ENCODE data around the gene TLCD2.
"Not testable (repeated sequence)": the region's sequence is repeated elsewhere in the genome, so short reads cannot be mapped to it uniquely, and the experiment has no call there.

The TLCD2 gene

GRCh38 chr17:1718362-1719165 is 8.4 kb upstream of the TLCD2 start:
- DNase-seq (ENCODE audit: low read depth in 1 of 2, low spot score in 1 of 2), result no peak

GRCh38 chr17:1716912-1717695 is 6.9 kb upstream of the TLCD2 start:
- DNase-seq (ENCODE audit: low read depth in 1 of 2, low spot score in 1 of 2), result peak; percentile 57 to 90

DNA sequence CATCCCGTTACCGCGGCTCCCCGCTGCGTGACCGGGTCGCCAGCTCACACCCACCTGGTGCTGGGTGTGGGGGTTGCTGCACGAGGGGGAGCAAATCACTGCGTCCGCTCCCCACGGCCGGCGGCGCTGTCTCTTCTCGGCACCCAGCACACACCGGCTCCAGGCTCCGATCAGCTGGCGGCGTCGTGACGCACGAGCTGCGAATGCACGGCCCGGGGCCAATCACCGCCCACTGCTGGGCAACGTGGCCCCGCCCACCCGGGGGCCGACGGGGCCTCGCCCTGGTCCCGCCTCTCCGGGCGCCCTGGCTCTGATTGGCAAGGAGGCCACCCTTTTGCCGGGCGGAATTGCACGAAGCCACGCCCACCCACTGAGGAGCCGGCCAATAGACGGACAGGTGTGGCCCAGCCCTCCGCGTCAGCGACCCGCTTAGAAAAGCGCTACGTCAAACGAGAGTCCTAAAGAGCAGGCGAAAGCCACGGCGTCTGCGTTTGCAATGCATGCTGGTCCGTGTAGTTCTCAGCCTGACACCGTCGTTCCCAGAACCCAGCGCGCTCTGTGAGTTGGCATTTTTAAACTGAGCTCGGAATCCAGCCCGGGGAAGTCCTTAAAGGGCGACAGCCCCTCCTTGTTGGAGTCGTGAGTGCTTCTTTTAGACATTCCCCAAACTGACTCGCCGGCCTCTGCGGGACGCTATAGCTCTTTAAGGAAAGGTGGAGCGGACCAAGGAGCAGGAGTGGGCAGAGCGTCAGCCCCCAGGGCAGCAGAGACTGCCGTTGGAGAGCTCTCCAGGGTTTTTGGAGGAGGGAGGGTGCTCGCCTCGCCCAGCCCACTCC is 6.1 kb upstream of the TLCD2 start:
- peak; percentile 99 to 100 for DNase-seq (ENCODE audit: low read depth in 1 of 2, low spot score in 1 of 2)

DNA sequence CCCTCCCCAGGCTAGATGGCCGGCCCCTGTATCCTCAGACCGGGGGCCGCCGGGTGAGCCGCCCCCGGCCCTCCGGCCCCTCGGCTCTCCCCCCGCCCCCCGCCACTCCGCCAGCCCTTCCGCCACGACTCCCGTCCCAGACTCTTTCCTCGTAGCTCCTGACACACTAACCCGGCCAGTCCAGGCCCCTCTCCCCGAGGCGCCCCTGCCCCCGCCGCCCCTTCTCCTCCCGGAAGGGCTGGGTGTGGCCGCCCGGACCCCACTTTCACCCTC is 5.6 kb upstream of the TLCD2 start:
- DNase-seq (ENCODE audit: low read depth in 1 of 2, low spot score in 1 of 2), result no peak

- no peak for DNase-seq (ENCODE audit: low read depth in 1 of 2, low spot score in 1 of 2)
Observed at GRCh38 chr17:1714980-1715802, 5.0 kb upstream of the TLCD2 start.

DNA sequence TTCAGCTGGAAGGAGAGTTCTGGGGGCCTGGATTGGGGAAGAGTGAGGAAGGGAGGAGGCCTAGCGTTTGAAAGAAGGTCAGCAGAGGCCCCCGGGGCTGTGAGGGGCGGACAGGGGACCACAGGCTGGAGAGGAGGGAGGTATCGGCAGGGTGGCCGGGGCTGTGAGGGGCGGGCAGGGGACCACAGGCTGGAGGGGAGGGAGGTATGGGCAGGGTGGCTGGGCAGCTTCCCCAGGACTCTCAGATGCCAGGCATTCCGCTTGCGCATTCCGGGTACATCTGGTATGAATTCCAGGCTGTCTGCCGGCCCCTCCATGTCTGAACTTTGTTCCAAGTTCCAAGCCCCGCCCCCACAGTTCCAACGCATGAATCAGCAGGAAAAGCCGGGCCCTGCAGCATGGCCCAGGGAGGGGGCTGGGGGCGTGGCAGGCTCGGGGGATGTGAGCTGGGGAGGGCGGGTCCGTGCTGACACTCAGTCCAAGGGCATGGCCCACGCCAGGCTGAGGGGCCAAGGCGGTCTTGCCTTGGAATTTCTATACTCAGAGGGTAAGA is 4.3 kb upstream of the TLCD2 start:
- DNase-seq (ENCODE audit: low read depth in 1 of 2, low spot score in 1 of 2), result no peak

GRCh38 chr17:1713878-1714426 is 3.8 kb upstream of the TLCD2 start:
- DNase-seq (ENCODE audit: low read depth in 1 of 2, low spot score in 1 of 2), result no peak

GRCh38 chr17:1713160-1713877 is 3.1 kb upstream of the TLCD2 start:
- no peak for DNase-seq (ENCODE audit: low read depth in 1 of 2, low spot score in 1 of 2)

DNA sequence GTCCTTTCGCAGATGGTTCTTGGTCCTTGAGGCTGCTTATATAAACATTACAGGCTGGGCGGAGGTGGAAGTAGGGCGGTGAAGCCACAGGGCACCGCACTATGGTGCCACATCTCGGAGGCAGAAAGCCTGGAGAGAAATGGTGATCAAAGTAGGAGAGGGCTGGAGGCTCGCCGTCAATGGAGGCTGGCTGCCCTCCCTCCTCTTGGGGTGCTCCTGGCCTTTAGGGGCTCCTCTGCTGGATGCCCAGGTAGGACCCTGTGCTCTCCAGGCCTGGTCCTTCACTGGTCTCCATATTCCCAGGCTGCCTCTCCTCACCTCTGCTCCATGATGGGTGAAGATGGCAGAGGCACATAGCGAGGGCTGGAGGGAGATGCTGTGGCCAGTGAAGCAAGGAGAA is 2.1 kb upstream of the TLCD2 start:
- no peak for DNase-seq (ENCODE audit: low read depth in 1 of 2, low spot score in 1 of 2)

DNA sequence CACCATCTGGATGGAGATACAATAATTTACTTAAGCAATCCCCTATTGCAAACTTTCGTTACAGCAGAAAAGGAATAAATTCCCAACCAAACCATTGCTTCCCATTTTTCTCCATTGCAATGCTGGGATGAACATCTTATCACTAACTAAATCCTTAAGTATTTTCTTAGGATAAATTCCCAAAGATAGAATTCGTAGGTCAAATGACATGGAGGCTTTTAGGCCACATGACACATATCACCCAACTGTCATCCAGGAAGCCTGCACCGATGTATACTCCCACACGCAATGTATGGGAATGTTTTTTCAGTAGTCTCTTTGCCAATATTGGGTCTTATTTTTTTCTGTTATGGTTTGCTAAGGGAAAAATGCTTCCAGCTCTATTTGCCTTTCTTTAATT is 1.6 kb upstream of the TLCD2 start:
- DNase-seq (ENCODE audit: low read depth in 1 of 2, low spot score in 1 of 2), result no peak

DNA sequence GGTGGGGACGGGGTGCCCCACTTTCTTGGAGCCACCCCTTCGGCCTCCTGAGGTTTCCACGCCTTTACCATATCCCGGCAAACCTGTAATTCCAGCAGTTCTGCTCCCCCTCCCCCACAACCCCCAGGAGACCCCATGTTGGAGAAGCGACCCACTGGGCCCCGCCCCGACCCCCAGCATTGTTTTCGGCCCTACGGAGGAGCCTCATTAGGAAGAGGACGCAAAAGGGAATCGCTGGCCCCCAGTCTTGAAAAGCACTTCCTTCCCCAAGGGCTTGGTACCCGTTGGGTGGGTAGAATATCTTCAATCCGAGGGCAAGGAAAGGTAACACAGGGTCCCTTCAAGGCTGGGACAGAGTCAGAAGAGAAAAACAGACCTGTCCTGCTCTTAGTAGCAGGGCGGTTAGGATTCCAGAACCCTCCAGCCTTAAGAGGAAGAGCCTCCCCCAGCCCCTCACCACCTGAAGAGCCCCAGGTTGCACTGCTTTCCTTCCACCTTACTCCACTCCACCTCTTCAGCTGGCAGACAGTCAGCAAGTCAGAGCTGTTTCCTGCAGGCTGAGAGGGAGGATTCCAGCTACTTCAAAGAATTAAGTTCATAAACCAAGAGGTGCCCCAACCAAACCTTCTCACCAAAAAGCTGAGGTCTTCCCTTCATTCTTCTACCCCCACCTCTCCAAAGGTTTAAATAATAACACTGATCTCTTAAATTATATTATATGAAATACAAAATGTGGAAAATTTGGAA is 803 bp upstream of the TLCD2 start:
- DNase-seq (ENCODE audit: low read depth in 1 of 2, low spot score in 1 of 2), result no peak

- no peak for DNase-seq (ENCODE audit: low read depth in 1 of 2, low spot score in 1 of 2)
Observed at GRCh38 chr17:1709403-1709951, 700 bp downstream of the TLCD2 start.

DNA sequence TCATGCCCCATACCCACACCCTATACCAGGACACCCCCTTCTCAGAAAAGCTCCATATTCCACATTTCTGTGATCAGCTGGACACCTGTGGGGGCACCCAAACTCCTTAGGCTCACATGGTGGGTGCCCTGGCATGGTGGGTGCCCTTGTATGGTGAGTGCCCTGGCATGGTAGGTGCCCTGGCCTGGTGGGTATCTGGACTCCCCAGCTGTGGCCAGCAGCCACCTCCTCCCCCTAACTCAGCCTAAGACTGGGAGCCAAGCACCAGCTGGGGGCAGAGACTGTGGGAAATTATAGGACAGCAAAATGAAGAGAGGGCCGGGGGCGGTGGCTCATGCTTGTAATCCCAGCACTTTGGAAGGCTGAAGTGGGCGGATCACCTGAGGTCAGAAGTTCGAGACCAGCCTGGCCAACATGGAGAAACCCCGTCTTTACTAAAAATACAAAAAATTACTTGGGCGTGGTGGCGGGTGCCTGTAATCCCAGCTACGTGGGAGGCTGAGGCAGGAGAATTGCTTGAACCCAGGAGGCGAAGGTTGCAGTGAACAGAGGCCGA is 1.3 kb downstream of the TLCD2 start:
- not testable (repeated sequence) for DNase-seq (ENCODE audit: low read depth in 1 of 2, low spot score in 1 of 2)

DNA sequence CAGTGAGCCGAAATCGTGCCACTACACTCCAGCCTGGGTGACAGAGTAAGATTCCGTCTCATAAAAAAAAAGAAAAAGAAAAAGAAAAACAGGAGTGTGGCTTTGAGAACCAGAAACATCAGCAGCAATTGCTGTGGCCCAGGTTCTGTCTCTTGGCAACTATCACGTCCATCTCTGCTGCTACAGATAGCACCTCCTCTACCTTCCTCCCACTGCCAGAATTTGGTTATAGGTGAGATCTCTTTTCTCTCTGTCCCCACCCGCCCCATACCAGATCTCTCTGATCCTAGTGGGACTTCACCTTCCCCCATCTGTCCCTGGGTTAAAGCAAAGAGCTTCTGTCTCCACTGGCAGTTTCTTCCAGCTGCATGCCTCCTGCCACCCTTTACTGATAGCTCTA is 3.1 kb downstream of the TLCD2 start:
- no peak for DNase-seq (ENCODE audit: low read depth in 1 of 2, low spot score in 1 of 2)

GRCh38 chr17:1705004-1705403 is 5.2 kb downstream of the TLCD2 start:
- DNase-seq (ENCODE audit: low read depth in 1 of 2, low spot score in 1 of 2), result no peak

GRCh38 chr17:1703063-1703462 is 7.1 kb downstream of the TLCD2 start:
- no peak for DNase-seq (ENCODE audit: low read depth in 1 of 2, low spot score in 1 of 2)

- not testable (repeated sequence) for DNase-seq (ENCODE audit: low read depth in 1 of 2, low spot score in 1 of 2)
Observed at GRCh38 chr17:1699891-1700290, 10.3 kb downstream of the TLCD2 start.

- DNase-seq (ENCODE audit: low read depth in 1 of 2, low spot score in 1 of 2), result no peak
Observed at GRCh38 chr17:1697681-1698080, 12.5 kb downstream of the TLCD2 start.

All from activated CD4-positive, alpha-beta T cell treated with anti-CD3 and anti-CD28 coated beads, Interleukin-2, amount 50 U/mL, for 24 hours (primary cell).